NCI-H187 (cell line): Measurements from ENCODE around the gene VPS26A.

ENCODE experiments used
- DNase-seq, 2 experiments: peaks; one replicate each; lab custom pipeline; 2025; lab: John Stamatoyannopoulos, UW

Gene VPS26A

GRCh38 chr10:69123747-69124562, at the start of gene VPS26A:
Gene VPS26A, plus strand, starts transcription at chr10:69124178. Its CDS starts 100 bp downstream, at chr10:69124278.
- peak; percentile 70 to 91 for DNase-seq

- no peak for DNase-seq
Measured at GRCh38 chr10:69074532-69074931, 49.4 kb upstream of the VPS26A start.

- DNase-seq, result no peak
Measured at GRCh38 chr10:69075431-69075830, 48.5 kb upstream of the VPS26A start.

- no peak for DNase-seq
Measured at GRCh38 chr10:69078311-69078710, 45.7 kb upstream of the VPS26A start.

- no peak for DNase-seq
Measured at GRCh38 chr10:69080226-69080625, 43.8 kb upstream of the VPS26A start.

- DNase-seq, result no peak
Measured at GRCh38 chr10:69086001-69086509, 37.9 kb upstream of the VPS26A start.

GRCh38 chr10:69087590-69088470, 36.1 kb upstream of the VPS26A start, which contains the start of gene SRGN:
Gene SRGN, plus strand, starts transcription at chr10:69088103. Its CDS starts 55 bp downstream, at chr10:69088158.
- DNase-seq, result no peak

GRCh38 chr10:69088471-69088769, 35.6 kb upstream of the VPS26A start:
- DNase-seq, result no peak

GRCh38 chr10:69088801-69089501, 35.0 kb upstream of the VPS26A start:
- DNase-seq, result no peak

- no peak for DNase-seq
Measured at GRCh38 chr10:69089638-69090599, 34.1 kb upstream of the VPS26A start.

GRCh38 chr10:69090685-69091084, 33.3 kb upstream of the VPS26A start:
- DNase-seq, result no peak

- no peak for DNase-seq
Measured at GRCh38 chr10:69091143-69091651, 32.8 kb upstream of the VPS26A start.

- DNase-seq, result peak; percentile 14
Measured at GRCh38 chr10:69092959-69093850, 30.8 kb upstream of the VPS26A start.

- no peak for DNase-seq
Measured at GRCh38 chr10:69093933-69094332, 30.0 kb upstream of the VPS26A start.

- DNase-seq, result no peak
Measured at GRCh38 chr10:69096045-69096444, 27.9 kb upstream of the VPS26A start.

GRCh38 chr10:69097729-69098128, 26.2 kb upstream of the VPS26A start:
- DNase-seq, result no peak

- no peak for DNase-seq
Measured at GRCh38 chr10:69100136-69100872, 23.7 kb upstream of the VPS26A start.

GRCh38 chr10:69101451-69102095, 22.4 kb upstream of the VPS26A start:
- no peak for DNase-seq

GRCh38 chr10:69102440-69102839, 21.5 kb upstream of the VPS26A start:
- DNase-seq, result no peak
